ENCODE results near the gene CPPED1. TPM values are rescaled to one million over a fixed set of nuclear protein-coding genes. Genes with fewer than 3 reads are reported as not detected.

Gene CPPED1
- total and polyA plus RNA-seq, 7 donors: 9.5 to 23.8 (median 11.1) TPM

GRCh38 chr16:12728469-12728868 is 75.2 kb downstream of the CPPED1 start:
- 86 to 91% methylated on average over 5 of the region's 5 CpGs for WGBS, 2 donors
- TF ChIP-seq EP300 (IDR thresholded peaks at IDR 0.05): no peak
- TF ChIP-seq POLR2A (IDR thresholded peaks at IDR 0.05): no peak
- no peak for TF ChIP-seq POLR2AphosphoS5 (IDR thresholded peaks at IDR 0.05)
- TF ChIP-seq CTCF (IDR thresholded peaks at IDR 0.05): no peak
- H3K4me1 ChIP-seq: no peaks in the 10 kb centered on the region
- H3K27me3 ChIP-seq: no peaks in the 10 kb centered on the region
- intact Hi-C loops (cut with DNase I): no loop called here
- no peak for DNase-seq
- peaks cover 0 to 4% (median 0%) of the 10 kb centered on the region in 4 donors for H3K36me3 ChIP-seq
- no peak overlapping the region for H3K27ac ChIP-seq
- H3K9me3 ChIP-seq: peaks cover 0 to 12% (median 6%) of the 10 kb centered on the region in 4 donors
- H3K4me3 ChIP-seq: no peak overlapping the region

DNA sequence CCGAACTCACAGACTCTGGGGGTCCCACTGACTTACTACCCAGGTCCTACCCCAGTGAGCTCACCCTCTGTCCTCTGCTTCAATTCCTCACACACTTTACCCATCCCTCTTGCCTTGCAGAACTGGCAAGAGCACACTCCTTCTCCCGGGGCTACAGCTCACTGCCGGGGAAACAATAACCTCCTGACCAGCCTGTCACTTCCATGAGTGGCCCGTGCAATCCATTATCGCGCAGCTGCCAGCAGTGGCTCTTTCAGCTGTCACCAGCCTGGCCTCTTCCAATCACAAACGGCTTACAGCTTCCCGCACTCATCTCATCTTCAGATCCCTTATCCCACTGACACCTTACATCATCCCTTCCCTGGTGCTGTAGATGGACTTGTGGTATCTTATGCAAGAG is 79.5 kb downstream of the CPPED1 start:
- intact Hi-C loops (cut with DNase I): no loop called here

GRCh38 chr16:12723681-12724080 is 80.0 kb downstream of the CPPED1 start:
- no peak overlapping the region for H3K4me3 ChIP-seq
- 79 to 85% methylated on average over 5 of the region's 5 CpGs for WGBS, 2 donors

More for the DNA sequence above, 79.5 kb downstream of the CPPED1 start:
- peaks cover 0 to 3% (median 0%) of the 10 kb centered on the region in 4 donors for H3K9me3 ChIP-seq
- H3K4me1 ChIP-seq: no peaks in the 10 kb centered on the region
- WGBS, 2 donors: 95 to 96% methylated on average over 8 of the region's 8 CpGs
- no peaks in the 10 kb centered on the region for H3K36me3 ChIP-seq
- no peaks in the 10 kb centered on the region for H3K27me3 ChIP-seq
- no peak for DNase-seq
- no peak overlapping the region for H3K4me3 ChIP-seq
- TF ChIP-seq EP300 (IDR thresholded peaks at IDR 0.05) (no peak), POLR2A (IDR thresholded peaks at IDR 0.05) (no peak), CTCF (IDR thresholded peaks at IDR 0.05) (no peak), POLR2AphosphoS5 (IDR thresholded peaks at IDR 0.05) (no peak)
- H3K27ac ChIP-seq: no peak overlapping the region

GRCh38 chr16:12721841-12722421 is 81.8 kb downstream of the CPPED1 start:
- Histone ChIP-seq H3K27ac (no peak overlapping the region), H3K4me1 (no peaks in the 10 kb centered on the region), H3K9me3 (peaks cover 0 to 3% (median 0%) of the 10 kb centered on the region in 4 donors), H3K27me3 (no peaks in the 10 kb centered on the region), H3K4me3 (no peak overlapping the region), H3K36me3 (no peaks in the 10 kb centered on the region)
- 91 to 93% methylated on average over 9 of the region's 9 CpGs for WGBS, 2 donors
- TF ChIP-seq POLR2A (IDR thresholded peaks at IDR 0.05) (no peak), POLR2AphosphoS5 (IDR thresholded peaks at IDR 0.05) (no peak), EP300 (IDR thresholded peaks at IDR 0.05) (no peak), CTCF (IDR thresholded peaks at IDR 0.05) (no peak)
- intact Hi-C loops (cut with DNase I): no loop called here
- DNase-seq: no peak

More at GRCh38 chr16:12723681-12724080, 80.0 kb downstream of the CPPED1 start:
- peaks cover 0 to 3% (median 0%) of the 10 kb centered on the region in 4 donors for H3K9me3 ChIP-seq
- intact Hi-C loops (cut with DNase I): no loop called here
- H3K27ac ChIP-seq: no peak overlapping the region
- TF ChIP-seq POLR2AphosphoS5 (IDR thresholded peaks at IDR 0.05) (no peak), EP300 (IDR thresholded peaks at IDR 0.05) (no peak), CTCF (IDR thresholded peaks at IDR 0.05) (no peak), POLR2A (IDR thresholded peaks at IDR 0.05) (no peak)
- no peak for DNase-seq
- H3K4me1 ChIP-seq: no peaks in the 10 kb centered on the region
- H3K36me3 ChIP-seq: no peaks in the 10 kb centered on the region
- no peaks in the 10 kb centered on the region for H3K27me3 ChIP-seq

GRCh38 chr16:12719972-12720371 is 83.7 kb downstream of the CPPED1 start:
- H3K36me3 ChIP-seq: no peaks in the 10 kb centered on the region

More at GRCh38 chr16:12719972-12720371, 83.7 kb downstream of the CPPED1 start:
- Histone ChIP-seq H3K27me3 (no peaks in the 10 kb centered on the region), H3K4me3 (no peak overlapping the region), H3K27ac (no peak overlapping the region), H3K4me1 (no peaks in the 10 kb centered on the region), H3K9me3 (peaks cover 0 to 3% (median 0%) of the 10 kb centered on the region in 4 donors)
- DNase-seq: no peak
- intact Hi-C loops (cut with DNase I): no loop called here
- TF ChIP-seq CTCF (IDR thresholded peaks at IDR 0.05) (no peak), POLR2A (IDR thresholded peaks at IDR 0.05) (no peak), POLR2AphosphoS5 (IDR thresholded peaks at IDR 0.05) (no peak), EP300 (IDR thresholded peaks at IDR 0.05) (no peak)
- WGBS, 2 donors: 97 to 99% methylated on average over 4 of the region's 4 CpGs

Data from sigmoid colon (tissue), 7 donors.